ENCODE results near the gene CEP55.

- TF ChIP-seq CTCF (IDR thresholded peaks at IDR 0.05) (no peak), POLR2A (IDR thresholded peaks at IDR 0.05) (no peak)
Observed at GRCh38 chr10:93476756-93477155, 19.7 kb upstream of the CEP55 start.
